Measurements from ENCODE around the gene RIMS4. TPM values are rescaled to one million over a fixed set of nuclear protein-coding genes. Genes with fewer than 3 reads are reported as not detected.

RIMS4 gene
- total and polyA plus RNA-seq, 10 of the 15 experiments (the other 5 are each of a cell fraction or from before 2014, with no cell fraction given): under 0.01 to 0.07 (median 0.05) TPM; not detected in 5

DNA sequence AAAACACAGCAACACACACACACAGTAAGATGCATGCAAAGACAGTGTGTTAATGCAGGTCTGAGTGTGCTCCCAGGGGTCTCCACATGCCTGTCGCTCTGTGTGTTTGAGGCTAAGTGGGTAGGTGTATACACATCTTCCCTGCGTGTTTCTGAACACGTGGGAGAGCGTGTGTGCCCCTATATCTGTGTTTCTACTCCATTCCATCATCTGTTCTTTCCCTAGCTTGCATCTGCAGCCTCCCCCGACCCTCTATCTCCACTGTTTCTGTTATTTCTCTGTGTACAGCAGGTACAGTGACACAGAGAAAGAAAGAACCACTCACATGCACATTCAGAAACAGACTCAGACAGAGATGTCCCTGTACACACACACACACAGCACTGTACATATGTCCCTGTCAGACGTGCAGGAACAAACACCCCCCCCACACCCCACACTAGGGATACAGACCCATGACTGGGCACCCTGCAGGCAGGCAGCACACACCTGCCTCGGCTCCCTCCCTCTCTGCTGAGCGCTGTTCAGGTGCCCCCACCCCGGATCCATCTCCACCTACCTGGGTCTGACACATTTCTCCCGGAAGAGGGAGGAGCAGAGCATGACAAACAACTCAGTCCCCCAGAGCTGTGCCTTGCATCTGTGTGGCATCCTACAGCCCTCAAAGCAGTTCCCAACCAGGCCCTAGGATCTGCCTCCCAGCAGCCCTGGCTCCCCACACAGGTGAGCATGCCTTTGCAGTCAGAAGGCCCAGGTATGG lies 37.1 kb downstream of the RIMS4 start:
- FAIRE-seq (no peak), DNase-seq (ENCODE audit: low read depth, low spot score) (no peak), ATAC-seq (no peak)
- no peak for TF ChIP-seq TCF12 (IDR thresholded peaks at IDR 0.05; ENCODE audit: low read depth, low read length)
- TF ChIP-seq, protein P1, sequence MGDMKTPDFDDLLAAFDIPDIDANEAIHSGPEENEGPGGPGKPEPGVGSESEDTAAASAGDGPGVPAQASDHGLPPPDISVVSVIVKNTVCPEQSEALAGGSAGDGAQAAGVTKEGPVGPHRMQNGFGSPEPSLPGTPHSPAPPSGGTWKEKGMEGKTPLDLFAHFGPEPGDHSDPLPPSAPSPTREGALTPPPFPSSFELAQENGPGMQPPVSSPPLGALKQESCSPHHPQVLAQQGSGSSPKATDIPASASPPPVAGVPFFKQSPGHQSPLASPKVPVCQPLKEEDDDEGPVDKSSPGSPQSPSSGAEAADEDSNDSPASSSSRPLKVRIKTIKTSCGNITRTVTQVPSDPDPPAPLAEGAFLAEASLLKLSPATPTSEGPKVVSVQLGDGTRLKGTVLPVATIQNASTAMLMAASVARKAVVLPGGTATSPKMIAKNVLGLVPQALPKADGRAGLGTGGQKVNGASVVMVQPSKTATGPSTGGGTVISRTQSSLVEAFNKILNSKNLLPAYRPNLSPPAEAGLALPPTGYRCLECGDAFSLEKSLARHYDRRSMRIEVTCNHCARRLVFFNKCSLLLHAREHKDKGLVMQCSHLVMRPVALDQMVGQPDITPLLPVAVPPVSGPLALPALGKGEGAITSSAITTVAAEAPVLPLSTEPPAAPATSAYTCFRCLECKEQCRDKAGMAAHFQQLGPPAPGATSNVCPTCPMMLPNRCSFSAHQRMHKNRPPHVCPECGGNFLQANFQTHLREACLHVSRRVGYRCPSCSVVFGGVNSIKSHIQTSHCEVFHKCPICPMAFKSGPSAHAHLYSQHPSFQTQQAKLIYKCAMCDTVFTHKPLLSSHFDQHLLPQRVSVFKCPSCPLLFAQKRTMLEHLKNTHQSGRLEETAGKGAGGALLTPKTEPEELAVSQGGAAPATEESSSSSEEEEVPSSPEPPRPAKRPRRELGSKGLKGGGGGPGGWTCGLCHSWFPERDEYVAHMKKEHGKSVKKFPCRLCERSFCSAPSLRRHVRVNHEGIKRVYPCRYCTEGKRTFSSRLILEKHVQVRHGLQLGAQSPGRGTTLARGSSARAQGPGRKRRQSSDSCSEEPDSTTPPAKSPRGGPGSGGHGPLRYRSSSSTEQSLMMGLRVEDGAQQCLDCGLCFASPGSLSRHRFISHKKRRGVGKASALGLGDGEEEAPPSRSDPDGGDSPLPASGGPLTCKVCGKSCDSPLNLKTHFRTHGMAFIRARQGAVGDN (IDR thresholded peaks at IDR 0.05): no peak
- TF ChIP-seq HDAC2 (IDR thresholded peaks at IDR 0.05): no peak
- in situ Hi-C loops (cut with MboI) (no loop called here), intact Hi-C loops (cut with micrococcal nuclease; ENCODE audit: unreplicated experiment) (no loop called here)
- H3K9ac ChIP-seq (ENCODE audit: control insufficient read depth, insufficient read depth, low read length): no peak overlapping the region
- H4K20me1 ChIP-seq (ENCODE audit: control insufficient read depth, insufficient read depth): no peaks in the 10 kb centered on the region
- H3K27me3 ChIP-seq (replicated peaks in 1 of 2; ENCODE audit: control insufficient read depth in 2 of 2, insufficient read depth in 2 of 2, low read length in 1 of 2): peaks cover 0 to 1% of the 10 kb centered on the region in 2 experiments; a peak in 1 of 4 replicates
- ChIA-PET RAD21 (ENCODE audit: unreplicated experiment) (no interaction called here), POLR2A (no interaction called here), SMC1A (ENCODE audit: uncharacterized antibody, unreplicated experiment) (no interaction called here), CTCF (no interaction called here)
- no peaks in the 10 kb centered on the region for H3K36me3 ChIP-seq (ENCODE audit: control insufficient read depth in 2 of 2, insufficient read depth in 2 of 2, low read length in 1 of 2)
- no peaks in the 10 kb centered on the region for H3K9me3 ChIP-seq (replicated peaks; ENCODE audit: control insufficient read depth, insufficient read depth, low read length)
- 5% methylated on average over 10 of the region's 10 CpGs for WGBS (ENCODE audit: insufficient coverage, insufficient replicate concordance, low lambda C conversion rate, missing lambda C conversion rate)
- H3K79me2 ChIP-seq (ENCODE audit: control insufficient read depth, insufficient read depth, low read length): no peaks in the 10 kb centered on the region
- no TSS peak for BruUV-seq (replicated peaks)
- no peaks in the 10 kb centered on the region; the same call in 1 of the 2 replicates for H3K4me1 ChIP-seq (ENCODE audit: control insufficient read depth, insufficient read depth, low read length)
- no peak overlapping the region for H3K4me3 ChIP-seq
- no peak overlapping the region for H2AFZ ChIP-seq (ENCODE audit: control insufficient read depth, low read depth, low read length)
- H3K4me2 ChIP-seq (ENCODE audit: control insufficient read depth, insufficient read depth): no peak overlapping the region
- no peak overlapping the region for H3K27ac ChIP-seq (ENCODE audit: control insufficient read depth, insufficient read depth)
